HEK293 (cell line): ENCODE data around the gene OR2F1.

ENCODE experiments used
- CTCF ChIP-seq: fragments of 450-650 bp; formaldehyde crosslinking; IDR thresholded peaks from 2 replicates; pipeline ENCODE4 v1.5.1; 2016; ENCODE audit warnings: missing biosample characterization, missing genetic modification characterization
- OSR2 ChIP-seq: fragments of 450-650 bp; formaldehyde crosslinking; IDR thresholded peaks from 2 replicates; pipeline ENCODE4 v1.5.1; 2016; ENCODE audit warnings: missing biosample characterization, missing genetic modification characterization
- ZFP69B ChIP-seq: fragments of 450-650 bp; formaldehyde crosslinking; IDR thresholded peaks from 2 replicates; pipeline ENCODE4 v1.5.1; 2016; ENCODE audit warnings: missing biosample characterization, missing genetic modification characterization
- ZNF133 ChIP-seq: fragments of 450-650 bp; formaldehyde crosslinking; IDR thresholded peaks from 2 replicates; pipeline ENCODE4 v1.5.1; 2016; ENCODE audit warnings: missing biosample characterization, missing genetic modification characterization
- ZSCAN23 ChIP-seq: fragments of 450-650 bp; formaldehyde crosslinking; IDR thresholded peaks from 2 replicates; pipeline ENCODE4 v1.5.1; 2016; ENCODE audit warnings: missing biosample characterization, missing genetic modification characterization

GRCh38 chr7:144004703-144005102 lies 50.1 kb downstream of the OR2F1 start:
- TF ChIP-seq CTCF (no peak), OSR2 (tag by site-specific recombination) (no peak), ZSCAN23 (tag by site-specific recombination) (no peak), ZFP69B (tag by site-specific recombination) (no peak), ZNF133 (tag by site-specific recombination) (no peak)
